Measurements from ENCODE around the gene SLC22A31.
"Not testable (repeated sequence)": the region's sequence is repeated elsewhere in the genome, so short reads cannot be mapped to it uniquely, and the experiment has no call there.

The SLC22A31 gene

DNA sequence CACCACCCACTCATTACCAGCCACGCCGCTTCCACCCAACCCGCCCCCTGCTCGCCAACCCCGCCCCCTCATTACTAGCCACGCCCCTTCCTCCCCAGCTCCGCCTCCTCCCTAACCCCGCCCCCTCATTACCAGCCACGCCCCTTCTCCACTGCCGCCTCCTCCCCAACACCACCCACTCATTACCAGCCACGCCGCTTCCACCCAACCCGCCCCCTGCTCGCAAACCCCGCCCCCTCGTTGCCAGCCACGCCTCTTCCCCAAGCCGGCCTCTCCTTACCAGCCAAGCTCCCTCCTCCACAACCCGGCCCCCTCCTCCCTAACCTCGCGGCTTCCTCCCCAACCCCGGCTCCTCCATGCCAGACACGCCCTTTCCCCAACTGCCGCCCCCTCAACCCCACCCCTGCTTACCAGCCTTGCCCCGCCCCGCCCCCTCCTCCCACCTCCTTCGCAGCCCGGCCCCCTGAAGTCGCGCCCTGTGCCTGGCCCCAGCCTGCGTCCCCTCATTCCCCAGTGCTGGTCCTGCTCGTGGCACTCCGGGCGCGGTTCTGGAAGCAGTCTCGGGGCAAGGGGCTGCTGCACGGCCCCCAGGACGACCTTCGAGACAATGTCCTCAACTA is 7.3 kb downstream of the SLC22A31 start:
- DNase-seq (ENCODE audit: low read depth in 2 of 2), result no peak

DNA sequence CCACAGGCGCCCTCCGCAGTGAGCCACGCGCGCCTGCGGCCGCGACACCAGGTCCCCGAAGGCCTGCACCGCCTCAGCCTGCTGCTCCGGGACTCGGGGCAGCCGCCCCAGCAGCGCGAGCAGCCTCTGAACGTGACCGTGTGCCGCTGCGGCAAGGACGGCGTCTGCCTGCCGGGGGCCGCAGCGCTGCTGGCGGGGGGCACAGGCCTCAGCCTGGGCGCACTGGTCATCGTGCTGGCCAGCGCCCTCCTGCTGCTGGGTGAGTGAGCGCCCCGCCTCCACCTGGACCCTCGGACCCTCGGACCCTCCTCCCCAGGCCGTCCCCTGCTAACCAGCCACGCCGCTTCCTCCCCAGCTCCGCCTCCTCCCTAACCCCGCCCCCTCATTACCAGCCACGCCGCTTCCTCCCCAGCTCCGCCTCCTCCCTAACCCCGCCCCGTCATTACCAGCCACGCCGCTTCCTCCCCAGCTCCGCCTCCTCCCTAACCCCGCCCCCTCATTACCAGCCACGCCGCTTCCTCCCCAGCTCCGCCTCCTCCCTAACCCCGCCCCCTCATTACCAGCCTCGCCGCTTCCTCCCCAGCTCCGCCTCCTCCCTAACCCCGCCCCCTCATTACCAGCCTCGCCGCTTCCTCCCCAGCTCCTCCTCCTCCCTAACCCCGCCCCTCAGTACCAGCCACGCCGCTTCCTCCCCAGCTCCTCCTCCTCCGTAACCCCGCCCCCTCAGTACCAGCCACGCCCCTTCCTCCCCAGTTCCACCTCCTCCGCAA is 8.0 kb downstream of the SLC22A31 start:
- peak; percentile 59 to 82 for DNase-seq (ENCODE audit: low read depth in 2 of 2)

DNA sequence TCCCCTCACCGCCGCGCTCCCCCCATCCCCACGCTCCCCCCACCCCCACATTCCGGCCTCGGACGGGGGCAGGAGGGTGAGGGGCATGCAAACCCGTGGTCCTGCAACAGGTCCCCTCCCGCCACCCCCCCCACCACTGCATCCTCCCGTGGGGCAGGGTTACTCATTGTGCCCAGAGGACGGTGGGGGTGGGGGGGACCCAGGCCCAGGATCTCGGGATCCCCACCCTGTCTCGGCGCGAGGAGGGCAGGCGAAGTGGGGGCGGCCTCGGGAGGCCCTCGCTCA is 8.5 kb downstream of the SLC22A31 start:
- DNase-seq (ENCODE audit: low read depth in 2 of 2), result no peak

DNA sequence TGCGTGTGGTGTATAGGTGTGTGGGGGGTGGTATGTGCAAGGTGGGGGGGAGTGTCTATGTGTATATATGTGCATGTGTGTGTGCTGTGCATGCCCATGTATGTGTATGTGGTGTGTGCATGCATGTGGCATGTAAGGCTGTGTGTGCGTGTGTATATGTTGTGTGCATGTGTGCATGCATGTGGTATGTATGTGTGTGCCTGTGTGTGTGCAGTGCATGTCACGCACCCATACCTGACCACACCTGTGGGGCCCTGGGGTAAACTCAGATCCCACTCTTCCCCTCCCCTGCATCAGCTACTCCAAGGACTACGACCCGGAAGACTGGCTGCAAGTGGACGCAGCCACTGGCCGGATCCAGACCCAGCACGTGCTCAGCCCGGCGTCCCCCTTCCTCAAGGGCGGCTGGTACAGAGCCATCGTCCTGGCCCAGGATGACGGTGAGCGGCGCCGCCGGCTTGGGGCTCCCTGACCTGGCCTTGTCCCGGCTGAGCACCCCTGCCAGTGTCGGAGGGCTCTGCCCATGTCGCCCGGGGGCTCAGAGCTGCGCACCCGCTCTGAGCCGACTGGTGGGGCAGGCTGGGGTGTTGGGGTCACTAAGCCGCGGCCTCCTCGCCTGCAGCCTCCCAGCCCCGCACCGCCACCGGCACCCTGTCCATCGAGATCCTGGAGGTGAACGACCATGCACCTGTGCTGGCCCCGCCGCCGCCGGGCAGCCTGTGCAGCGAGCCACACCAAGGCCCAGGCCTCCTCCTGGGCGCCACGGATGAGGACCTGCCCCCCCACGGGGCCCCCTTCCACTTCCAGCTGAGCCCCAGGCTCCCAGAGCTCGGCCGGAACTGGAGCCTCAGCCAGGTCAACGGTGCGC is 9.1 kb downstream of the SLC22A31 start:
- no peak for DNase-seq (ENCODE audit: low read depth in 2 of 2)

DNA sequence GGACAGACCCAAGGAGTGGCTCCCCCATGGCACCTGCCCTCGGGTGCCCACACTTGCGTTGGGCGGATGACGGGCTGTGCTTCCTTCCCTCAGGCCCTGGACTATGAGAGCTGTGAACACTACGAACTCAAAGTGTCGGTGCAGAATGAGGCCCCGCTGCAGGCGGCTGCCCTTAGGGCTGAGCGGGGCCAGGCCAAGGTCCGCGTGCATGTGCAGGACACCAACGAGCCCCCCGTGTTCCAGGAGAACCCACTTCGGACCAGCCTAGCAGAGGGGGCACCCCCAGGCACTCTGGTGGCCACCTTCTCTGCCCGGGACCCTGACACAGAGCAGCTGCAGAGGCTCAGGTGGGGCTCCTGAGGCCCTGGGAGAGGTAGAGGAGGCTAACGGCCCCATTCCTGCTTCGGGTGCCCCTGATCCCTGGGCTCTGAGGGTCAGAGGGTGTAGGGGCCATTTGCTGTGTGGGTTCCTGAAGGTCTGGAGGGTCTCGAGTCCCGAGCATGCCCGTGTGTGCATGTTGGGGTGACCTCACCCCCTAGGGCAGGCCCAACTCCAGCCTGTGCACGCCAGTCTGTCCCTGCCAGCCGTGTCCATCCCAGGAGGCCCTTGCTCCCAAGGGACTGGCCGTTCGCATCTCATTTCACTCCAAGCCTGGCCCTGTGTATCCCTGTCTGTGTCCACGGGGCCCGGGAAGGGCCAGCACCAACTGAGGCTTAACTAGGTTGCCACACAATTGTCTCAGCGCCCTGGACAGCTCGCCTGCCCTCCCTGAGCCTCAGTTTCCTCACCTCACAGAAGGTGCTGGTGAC is 10.0 kb downstream of the SLC22A31 start:
- DNase-seq (ENCODE audit: low read depth in 2 of 2), result no peak

DNA sequence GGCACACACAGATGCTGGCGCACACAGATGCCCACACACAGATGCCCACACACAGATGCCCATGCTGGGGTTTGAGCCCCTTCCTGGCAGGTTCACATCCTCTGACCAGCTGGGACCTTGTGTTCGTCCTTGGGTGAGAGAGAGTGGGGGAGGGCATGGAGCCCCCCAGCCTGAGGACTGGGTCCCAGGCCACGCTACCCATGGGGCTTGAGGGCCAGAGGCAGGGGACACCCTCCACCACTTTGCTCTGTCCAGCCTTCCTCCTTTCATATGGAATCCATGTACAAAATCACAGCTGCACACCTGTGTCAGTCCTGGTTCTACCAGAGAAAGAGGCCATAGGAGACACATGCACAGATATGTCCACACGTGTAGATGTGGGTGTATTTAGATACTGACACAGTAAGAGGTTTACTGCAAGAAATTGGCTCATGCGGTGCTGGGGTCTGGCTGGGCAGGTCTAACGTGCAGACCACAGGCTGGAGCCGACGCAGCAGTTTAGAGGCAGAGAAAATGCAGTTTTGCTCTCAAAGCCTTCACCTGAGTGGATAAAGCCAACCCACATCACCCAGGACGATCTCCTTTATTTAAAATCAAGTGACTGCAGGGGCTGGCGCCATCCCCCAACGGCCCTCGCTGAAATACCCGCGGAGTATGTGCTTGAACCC is 10.8 kb downstream of the SLC22A31 start:
- DNase-seq (ENCODE audit: low read depth in 2 of 2), result no peak

DNA sequence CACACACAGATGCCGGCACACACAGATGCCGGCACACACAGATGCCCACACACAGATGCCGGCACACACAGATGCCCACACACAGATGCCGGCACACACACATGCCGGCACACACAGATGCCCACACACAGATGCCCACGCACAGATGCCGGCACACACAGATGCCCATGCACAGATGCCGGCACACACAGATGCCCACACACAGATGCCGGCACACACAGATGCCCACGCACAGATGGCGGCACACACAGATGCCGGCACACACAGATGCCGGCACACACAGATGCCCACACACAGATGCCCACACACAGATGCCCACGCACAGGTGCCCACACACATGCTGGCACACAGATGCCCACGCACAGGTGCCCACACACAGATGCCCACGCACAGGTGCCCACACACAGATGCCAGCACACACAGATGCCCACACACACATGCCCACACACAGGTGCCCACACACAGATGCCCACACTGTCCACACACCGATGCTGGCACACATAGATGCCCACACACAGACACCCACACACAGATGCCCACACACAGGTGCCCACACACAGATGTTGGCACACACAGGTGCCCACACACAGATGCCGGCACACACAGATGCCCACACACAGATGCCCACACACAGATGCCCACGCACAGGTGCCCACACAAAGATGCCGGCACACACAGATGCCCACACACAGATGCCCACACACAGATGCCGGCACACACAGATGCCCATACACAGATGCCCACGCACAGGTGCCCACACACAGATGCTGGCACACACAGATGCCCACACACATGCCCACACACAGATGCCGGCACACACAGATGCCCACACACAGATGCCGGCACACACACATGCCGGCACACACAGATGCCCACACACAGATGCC is 11.6 kb downstream of the SLC22A31 start:
- DNase-seq (ENCODE audit: low read depth in 2 of 2), result not testable (repeated sequence)

DNA sequence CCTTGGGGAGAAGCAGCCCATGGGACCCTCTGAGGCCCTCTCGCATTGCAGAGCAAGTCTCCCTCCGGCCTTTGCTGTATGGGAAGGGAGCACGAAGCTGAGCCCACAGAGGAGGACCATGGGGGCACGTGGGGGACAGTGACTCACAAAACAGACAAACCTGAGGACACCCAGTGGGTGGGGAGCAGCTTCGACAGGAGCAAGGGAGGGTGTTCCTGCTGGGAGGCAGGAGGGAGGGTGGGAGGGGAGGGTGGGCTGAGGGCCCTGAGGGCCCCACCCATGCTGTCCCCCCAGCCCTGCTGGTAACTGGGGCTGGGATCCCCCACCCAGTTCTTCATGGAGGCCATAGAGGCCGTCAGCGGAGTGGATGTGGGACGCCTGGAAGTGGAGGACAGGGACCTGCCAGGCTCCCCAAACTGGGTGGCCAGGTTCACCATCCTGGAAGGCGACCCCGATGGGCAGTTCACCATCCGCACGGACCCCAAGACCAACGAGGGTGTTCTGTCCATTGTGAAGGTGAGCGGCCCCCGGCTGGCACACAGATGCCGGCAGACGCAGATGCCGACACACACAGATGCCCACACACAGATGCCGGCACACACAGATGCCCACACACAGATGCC is 12.5 kb downstream of the SLC22A31 start:
- no peak for DNase-seq (ENCODE audit: low read depth in 2 of 2)

DNA sequence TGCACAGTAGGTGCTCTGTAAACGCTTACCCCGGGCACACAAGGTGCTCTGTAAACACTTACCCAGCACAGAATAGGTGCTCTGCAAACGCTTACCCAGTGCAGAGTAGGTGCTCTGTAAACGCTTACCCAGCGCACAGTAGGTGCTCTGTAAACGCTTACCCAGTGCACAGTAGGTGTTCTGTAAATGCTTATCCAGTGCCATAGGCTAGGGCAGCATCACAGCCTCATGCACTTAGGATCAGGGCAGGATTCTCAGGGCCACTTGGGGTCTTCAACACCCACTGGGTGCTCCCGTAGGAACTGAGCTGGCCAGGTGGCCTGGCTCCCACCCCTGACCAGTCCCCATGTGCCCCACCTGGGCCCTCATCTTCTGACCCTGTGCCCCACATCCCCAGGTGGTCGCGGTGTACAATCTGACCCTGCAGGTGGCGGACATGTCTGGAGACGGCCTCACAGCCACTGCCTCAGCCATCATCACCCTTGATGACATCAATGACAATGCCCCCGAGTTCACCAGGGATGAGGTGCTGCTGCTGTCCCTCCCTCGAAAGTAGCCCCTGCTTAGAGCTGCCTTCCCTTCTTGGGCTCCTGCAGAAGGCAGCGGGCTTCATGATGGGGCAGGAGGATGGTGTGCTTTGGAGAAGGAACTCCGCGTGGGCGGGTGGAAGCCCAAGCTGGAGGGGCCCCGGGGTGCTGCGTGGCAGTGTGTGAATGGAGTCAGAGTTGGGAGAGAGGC is 13.1 kb downstream of the SLC22A31 start:
- no peak for DNase-seq (ENCODE audit: low read depth in 2 of 2)

DNA sequence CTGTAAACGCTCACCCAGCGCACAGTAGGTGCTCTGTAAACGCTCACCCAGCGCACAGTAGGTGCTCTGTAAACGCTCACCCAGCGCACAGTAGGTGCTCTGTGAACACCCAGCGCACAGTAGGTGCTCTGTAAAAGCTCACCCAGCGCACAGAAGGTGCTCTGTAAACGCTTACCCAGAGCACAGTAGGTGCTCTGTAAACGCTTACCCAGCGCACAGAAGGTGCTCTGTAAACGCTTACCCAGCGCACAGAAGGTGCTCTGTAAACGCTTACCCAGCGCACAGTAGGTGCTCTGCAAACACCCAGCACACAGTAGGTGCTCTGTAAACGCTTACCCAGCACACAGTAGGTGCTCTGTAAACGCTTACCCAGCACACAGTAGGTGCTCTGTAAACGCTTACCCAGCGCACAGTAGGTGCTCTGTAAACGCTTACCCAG is 13.7 kb downstream of the SLC22A31 start:
- DNase-seq (ENCODE audit: low read depth in 2 of 2), result not testable (repeated sequence)

DNA sequence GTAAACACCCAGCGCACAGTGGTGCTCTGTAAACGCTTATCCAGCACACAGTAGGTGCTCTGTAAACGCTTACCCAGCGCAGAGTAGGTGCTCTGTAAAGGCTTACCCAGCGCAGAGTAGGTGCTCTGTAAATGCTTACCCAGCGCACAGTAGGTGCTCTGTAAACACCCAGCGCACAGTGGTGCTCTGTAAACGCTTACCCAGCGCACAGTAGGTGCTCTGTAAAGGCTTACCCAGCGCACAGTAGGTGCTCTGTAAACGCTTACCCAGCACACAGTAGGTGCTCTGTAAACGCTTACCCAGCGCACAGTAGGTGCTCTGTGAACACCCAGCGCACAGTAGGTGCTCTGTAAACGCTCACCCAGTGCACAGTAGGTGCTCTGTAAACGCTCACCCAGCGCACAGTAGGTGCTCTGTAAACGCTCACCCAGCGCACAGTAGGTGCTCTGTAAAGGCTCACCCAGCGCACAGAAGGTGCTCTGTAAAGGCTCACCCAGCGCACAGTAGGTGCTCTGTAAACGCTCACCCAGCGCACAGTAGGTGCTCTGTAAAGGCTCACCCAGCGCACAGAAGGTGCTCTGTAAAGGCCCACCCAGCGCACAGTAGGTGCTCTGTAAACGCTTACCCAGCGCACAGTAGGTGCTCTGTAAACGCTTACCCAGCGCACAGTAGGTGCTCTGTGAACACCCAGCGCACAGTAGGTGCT is 14.3 kb downstream of the SLC22A31 start:
- not testable (repeated sequence) for DNase-seq (ENCODE audit: low read depth in 2 of 2)

DNA sequence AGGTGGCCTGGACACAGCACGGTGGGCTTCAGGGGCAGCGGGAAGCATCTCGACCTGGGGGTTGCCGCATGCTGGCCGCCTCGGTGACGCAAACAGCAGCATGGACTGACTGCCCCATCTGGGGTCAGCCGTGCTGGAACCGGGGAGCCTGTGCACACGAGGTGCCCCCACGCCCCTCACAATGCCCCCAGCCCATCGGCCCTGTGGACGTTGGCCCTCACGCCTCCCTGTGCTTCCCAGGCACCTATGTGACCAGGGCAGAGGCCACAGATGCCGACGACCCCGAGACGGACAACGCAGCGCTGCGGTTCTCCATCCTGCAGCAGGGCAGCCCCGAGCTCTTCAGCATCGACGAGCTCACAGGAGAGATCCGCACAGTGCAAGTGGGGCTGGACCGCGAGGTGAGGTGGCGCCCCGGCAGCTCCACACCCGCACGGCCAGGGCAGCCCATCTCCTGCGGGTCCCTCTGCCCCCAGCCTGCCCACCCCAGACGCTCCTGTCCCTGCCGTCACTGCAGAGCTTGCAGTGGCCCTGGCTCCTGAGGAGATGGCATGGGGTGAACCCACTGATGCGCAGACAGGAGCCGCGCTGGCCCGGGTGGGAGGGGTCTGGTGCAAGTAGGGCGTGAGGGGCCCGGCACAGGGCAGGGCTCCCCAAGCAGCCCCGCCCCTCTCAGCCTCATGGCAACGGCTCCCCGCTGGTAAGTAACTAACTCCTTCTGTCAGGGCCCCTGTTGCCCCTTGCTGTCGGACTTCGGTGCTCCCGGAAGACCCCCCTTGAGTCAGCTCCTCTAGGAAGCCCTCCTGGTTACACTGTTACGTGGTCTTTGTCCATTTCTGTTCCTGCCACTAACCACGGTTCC is 15.2 kb downstream of the SLC22A31 start:
- no peak for DNase-seq (ENCODE audit: low read depth in 2 of 2)

DNA sequence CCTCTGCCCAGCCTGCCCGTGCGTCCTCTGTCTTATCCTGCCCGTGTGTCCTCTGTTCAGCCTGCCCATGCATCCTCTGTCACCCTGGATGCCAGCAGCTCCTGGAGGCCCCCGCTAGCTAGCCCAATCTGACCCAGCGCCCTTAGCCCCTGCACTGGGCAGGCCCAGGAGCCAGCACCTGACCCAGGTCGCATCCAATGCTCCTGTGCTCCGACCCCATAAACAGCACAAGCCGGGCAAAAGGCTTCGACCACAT is 15.7 kb downstream of the SLC22A31 start:
- no peak for DNase-seq (ENCODE audit: low read depth in 2 of 2)

DNA sequence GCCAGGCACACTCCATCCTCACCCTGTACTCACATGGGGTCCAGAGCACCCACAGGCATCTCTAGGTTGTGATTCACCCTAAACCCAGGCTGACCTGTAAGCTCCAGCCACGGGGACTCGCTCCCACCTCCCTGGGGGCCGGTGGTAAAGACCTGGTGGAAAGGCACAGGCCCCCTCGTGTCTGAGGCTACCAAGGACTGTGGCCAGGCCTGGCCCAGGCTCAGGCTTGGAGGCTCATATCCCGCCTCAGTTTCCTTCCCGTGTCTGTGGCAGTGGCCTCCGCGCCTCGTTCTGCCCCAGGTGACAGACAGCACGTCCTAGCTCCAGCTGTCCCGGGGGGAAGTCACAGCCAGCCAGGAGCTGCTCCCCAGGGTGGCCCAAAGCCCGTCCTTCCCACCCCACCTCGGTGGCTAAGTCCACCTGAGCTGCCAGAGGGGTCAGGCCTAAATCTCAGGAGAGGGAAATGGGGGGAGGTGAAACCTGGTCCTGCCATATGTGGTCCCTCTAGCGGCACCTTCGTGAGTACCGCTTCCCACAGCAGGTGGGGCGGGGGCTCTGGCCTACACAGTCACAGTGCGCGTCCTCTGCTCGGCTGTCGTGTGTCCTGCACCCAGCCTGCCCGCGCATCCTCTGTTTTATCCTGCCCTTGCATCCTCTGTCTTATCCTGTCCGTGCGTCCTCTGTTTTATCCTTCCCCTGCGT is 16.2 kb downstream of the SLC22A31 start:
- DNase-seq (ENCODE audit: low read depth in 2 of 2), result no peak

DNA sequence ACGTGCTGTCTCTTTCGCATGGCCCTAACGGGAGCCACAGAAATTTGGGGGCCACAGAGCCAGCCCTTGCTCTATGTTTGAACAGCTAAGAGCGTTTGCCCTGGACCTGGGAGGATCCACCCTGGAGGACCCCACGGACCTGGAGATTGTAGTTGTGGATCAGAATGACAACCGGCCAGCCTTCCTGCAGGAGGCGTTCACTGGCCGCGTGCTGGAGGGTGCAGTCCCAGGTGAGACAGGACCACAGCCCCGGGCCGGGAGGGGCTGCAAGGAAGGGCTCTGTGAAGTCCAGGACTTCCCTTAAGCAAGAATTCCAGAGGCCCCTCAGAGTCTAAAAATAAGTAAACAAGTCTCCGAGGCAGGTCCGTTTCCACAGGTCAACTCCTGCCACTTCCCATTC is 16.9 kb downstream of the SLC22A31 start:
- DNase-seq (ENCODE audit: low read depth in 2 of 2), result no peak

DNA sequence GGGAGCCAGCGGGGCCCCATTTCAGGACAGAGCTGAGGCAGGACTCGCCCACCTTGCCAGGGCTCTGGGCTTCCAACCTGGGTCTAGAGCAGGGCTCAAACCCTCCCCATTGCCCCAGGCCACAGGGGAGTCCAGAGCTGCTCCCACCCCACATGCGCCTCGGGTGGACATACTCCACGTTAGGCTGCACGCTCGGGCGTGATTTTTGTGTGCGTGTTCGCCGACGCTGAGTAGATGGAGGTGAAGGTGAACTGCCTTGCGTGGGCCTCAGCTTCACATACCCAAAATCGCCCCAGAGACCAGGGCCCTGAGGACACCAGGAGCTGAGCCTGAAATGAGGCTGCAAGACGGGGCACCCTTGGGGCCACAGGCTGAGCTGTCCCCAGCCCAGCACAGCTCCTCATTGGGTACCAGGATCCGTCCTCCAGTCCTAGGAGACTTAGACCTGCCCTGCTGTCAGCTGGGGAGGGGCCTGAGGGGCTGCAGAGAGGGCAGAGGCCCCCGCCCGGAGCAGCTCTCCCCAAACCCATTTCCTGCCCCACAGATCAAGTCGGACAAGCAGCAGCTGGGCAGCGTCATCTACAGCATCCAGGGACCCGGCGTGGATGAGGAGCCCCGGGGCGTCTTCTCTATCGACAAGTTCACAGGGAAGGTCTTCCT is 20.6 kb downstream of the SLC22A31 start:
- DNase-seq (ENCODE audit: low read depth in 2 of 2), result no peak

DNA sequence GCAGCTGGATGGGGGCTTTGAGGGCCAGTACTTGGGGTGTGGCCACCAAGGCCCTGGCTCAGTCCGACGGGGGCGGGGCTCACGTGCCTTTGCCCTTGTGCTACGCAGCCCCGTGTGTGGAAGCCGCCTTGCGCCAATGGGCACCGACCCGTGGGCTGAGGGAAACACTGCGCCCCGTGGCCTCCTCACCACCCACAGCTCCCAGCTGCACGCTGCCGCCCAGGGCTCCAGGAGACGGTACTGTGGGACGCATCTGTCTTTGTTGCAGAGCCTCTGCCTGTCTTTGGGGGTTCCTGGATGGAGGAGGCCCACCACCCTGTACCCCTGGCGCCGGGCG is 21.2 kb downstream of the SLC22A31 start:
- no peak for DNase-seq (ENCODE audit: low read depth in 2 of 2)
